GM18498 (cell line): ENCODE measurements around the gene ETV7.
"Not testable (repeated sequence)": the region's sequence is repeated elsewhere in the genome, so short reads cannot be mapped to it uniquely, and the experiment has no call there.

Source experiments
- ATAC-seq: cut with Tn5 transposase; IDR thresholded peaks from one replicate; pipeline ENCODE4 v1.9.1; 2021; ENCODE audit warnings: mild to moderate bottlenecking, moderate library complexity; ENCODE audit not compliant: unreplicated experiment

The ETV7 gene

DNA sequence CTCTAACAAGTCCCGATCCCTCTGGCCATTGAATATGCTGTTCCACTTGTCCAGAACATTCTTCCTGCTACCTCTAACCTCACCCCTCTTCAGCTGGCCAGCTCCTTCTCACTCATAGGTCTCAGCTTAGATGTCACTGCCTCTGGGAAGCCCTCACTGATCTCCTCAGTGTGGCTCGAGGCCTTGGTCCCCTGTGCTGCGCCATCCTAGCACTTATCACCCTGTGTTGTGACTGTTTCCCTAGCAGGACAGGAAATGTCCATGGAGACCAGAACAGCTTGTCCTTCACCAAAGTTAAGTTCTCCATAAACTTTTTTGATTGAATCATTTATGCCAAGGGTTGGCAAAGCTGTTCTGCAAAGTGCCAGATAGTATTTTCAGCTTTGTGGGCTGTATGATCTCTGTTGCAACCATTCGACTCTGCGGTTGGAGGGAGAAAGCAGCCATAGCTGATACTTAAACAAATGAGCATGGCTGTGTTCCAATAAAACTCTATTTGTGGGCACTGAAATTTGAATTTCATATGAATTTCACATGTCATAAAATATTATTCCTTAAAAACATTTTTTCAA lies 44.3 kb downstream of the ETV7 start:
- no peak for ATAC-seq

DNA sequence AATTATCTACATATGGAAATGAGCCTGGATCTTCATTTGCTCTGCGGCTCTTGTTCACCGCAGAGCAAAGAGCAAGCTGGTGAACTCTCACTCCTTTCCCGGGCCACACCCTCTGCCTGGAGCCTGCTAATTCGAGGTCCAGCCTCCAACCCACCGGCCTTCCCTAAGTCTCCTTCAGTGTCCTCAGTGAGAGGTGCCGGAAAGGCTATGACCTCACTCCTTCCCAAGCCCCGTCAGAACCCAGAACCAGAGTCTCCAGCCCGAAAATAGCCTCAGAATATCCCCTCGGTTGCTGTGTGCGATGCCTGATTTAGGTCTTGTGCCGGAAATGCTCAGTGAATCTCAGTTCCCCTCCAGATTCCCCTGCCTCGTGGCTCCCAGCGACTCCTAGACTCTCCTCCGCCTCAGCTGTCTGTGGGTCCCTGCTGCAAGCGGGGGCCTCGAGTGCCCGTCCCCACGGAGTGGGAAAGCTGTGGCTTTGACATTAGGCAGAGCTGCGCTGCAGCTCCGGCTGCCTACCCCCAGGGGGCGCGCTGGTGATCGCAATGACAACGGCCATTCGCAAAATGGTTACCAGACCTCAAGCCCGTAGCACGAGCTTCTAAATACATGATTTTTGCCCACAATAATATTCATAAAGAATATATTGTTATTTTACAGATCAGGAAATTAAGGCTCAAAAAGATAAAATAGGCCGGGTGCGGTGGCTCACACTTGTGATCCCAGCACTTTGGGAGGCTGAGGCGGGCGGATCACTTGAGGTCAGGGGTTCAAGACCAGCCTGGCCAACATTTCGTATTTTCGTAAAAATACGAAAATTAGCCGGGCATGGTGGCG lies 46.6 kb downstream of the ETV7 start:
- no peak for ATAC-seq

DNA sequence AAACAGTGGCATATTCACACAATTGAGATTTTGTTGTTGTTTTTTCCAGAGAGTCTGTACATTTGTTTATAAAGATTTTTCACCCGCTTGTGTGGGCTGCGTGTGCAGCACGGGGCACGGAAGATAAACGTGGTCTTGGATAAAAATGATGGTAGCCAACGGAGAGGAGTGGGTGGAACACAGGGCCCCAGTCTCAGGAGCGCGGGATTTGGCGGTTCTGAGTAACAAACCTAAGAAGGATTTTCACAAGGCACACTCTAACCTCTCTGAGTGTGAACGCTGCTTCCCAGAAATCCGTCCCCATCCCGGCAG lies 47.2 kb downstream of the ETV7 start:
- ATAC-seq = no peak

DNA sequence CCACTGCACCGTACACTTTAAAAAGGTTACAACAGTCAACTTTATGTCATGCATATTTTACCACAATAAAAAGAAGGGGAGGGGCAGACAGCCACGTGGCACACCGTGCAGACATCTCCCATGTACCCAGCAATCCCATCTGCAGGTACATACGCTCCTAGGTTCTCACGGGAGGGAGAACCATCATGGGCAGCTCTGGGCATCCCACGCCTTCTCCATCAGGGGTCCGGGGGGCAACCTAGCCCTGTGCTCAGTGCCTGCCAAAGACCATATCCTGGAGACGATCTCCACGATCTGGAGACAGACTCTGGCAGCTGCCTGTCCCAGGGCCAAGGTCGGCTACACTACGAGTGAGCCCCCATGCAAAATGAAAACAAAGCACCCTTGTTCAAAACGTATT lies 48.3 kb downstream of the ETV7 start:
- ATAC-seq = no peak

DNA sequence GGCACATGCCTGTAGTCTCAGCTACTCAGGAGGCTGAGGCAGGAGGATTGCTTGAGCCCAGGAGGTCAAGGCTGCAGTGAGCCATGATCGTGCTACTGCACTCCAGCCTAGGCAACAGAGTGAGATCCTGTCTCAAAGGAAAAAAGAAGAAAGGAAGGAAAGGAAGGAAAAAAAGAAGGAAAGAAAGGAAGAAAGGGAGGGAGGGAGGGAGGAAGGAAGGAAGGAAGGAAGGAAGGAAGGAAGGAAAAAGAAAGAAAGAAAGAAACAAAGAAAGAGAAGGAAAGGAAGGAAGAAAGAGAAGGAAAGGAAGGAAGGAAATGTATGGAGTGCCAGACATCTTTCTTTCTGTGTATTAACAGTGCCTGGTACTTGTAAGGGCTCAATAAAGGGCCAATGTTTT lies 49.2 kb downstream of the ETV7 start:
- not testable (repeated sequence) for ATAC-seq

DNA sequence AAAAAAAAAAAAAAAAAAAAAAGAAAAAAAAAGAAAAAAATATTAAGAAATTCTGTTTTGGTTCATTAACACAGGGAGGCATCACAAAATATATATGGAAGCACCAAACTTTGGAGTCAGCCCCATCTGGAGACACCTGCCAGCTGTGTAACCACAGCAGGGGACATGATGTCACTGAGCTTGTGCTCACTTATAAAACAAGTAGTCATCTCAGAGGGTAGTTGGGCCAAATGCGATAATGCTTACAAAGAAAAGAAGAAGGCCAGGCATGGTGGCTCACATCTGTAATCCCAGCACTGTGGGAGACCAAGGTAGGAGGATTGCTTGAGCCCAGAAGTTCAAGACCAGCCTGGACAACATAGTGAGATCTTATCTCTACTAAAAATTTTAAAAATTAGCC lies 49.7 kb downstream of the ETV7 start:
- ATAC-seq = no peak

DNA sequence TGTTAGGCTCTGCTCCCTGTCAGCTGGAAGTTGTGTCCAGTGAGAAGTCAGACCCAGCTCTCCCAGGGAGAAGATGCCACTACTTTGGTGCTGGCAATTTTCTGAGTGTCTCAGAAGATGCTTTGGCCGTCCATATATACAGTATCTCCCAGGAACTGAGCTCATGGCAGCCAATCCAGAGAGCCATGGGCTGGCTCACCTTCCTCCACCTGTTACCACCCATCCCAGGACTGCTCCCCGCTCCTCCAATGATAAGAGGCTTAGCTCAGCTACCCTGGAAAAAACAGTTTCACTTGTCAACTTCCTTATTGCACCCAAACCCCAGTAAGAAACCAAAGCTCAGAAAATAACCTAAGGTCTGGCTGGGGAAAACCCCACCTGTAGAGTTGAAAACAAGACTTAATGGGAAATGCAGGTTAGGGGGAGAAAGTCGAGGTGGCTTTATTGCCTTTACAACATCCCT lies 50.7 kb downstream of the ETV7 start, which contains the start of gene BNIP5:
Gene BNIP5 (minus strand): TSS at position 110 of the 463 bp plus-strand sequence. CDS start 6,198 bp downstream, outside the sequence.
- ATAC-seq = no peak

DNA sequence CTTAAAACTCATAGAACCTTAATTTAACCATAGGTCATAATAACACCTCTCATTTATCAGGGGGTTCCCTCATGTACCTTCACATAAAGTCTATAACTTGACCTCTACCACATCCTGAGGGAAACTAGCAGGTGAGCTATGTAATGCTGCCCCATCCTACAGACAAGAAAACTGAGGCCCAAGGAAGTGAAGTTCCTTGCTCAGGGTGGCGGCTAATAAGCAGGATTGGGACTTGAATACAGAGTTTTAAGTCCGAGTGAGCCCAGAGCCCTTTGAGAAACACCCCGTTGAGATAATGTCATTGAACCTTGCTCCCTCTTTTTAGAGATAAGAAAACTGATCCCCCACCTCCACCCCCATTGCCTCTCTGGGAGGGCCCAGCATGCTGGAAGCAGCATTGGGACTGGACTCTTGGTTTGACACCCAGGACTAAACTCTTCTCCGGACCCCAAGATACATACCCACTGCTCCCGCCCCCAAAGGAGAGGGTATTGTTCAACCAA lies 51.2 kb downstream of the ETV7 start:
- no peak for ATAC-seq

DNA sequence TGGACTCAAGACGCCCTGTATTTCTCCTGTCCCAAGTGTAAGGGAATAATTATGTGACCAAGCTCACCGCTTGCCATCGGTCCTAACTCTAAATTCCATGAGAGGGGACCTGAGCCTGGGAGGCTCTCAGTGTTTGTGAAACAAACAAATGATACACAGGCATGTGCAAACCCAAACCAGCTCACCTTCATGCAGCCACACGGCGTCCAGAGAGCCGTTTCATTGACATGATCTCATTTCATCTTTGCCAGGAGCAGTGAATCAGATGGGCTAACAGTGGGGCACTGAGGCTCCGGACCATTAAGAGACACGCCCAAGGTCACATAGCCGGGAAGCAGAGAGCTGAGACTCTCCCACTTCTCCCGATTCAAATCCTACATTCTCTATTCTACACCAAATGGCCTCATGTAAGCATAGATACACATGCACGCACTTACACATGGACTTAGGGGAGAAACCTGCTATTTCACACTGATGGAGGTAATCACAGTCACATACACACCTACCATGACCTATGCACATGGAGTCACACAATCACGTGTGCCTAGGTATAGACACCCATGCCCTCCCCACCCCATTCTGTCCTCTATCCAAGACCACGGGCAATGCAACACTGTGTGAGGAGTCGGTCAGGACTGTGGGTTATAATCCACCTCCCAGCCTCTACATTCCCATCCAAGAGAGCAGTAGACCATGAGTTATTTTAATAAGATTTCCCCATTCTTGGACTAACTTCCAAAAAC lies 51.8 kb downstream of the ETV7 start:
- ATAC-seq = no peak

DNA sequence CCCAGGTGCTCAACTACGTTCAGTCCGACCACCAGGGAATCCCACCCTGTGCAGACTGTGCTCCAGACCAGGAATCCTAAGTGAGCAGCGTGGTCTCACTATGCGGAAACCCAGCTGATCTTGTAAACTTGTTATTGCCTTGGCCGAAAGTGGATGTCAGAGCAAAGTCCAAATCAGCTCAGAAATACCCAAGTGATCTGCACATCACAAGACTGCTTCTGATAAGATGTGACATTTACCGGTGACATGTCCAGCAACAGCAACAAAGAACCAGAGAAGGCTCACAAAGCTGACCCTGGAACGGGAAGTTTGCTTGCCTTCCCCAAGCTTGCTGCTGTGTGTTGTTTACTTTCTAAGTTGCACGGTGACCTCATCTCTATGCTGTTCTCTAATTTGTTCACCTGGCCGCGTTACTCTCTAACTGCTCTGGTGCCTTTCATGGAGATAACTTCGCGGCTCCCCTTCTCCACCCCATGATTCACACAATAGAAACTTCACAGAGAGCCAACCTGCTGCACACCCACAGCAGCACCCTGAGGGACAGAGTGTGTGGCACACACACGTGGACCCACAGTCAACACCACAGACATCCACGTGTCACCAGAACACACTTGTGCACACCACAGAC lies 52.5 kb downstream of the ETV7 start:
- no peak for ATAC-seq

DNA sequence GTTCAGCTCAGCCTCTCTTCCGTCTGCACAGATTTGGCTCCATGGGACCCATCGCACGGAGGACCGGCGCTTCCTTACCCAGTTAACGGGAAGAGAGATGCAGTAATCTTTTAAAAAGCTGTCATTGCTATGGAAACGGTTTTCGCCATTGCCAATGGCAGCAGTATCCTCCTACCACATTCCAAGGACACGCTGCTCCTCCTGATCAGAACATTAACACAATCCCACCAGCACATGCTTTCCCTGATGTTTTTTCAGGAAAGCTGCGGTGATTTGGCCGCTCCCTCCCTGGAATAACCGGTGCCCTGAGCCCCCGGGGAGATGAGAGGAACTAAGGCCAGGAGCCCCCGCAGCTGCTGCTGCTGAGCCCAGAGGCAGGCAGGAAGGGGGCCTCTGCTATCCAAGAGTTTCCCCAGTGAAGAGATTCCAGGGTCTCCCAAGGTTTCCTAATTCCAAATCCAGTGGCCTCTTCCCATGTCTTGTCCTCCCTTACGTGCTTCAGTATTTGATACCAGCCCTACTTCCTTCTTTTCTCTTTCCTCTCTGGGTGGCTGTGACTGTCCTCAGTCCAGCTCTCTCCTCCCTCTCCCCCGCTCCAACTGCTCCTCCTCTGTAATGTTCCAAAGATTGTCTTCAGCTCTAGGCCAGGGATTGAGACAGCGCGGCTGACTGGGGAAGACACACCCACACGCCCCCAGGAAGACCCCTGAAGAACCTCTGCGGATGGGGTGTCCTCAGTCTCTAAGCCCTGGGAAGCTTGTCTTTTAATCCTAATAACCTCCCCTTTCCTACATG lies 53.3 kb downstream of the ETV7 start:
- no peak for ATAC-seq

DNA sequence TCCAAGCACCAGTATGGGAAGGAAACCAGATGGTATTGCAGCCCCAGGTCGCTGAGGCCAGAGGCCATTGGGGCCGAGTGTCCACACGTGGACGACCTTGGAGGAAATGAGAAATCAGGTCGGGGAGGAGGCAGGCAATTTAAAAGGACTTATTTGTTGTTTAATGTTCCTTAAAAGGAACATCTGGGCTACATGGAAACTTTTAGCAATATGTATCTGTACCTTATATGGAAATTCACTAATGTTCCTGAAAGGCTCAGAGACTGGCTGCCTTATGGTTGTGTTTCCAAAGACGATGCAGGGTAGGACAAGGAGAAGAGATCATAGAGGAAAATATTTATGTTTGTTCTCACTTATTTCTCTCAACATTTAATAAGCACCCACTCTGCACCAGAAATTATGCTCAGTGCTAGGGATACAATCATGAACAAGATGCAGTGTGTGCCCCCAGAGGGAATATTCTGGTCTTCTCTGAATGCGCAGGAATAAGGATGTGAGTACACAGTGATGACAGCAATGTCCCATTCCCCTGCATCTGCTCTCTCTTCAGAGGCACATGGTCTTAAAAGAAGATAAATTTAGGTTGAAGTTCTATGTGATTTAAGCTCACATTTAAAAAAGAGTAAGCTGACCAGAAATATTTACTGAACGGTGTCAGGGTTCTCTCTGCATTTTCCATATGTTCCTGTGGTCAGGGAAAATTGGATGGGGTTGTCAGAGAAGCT lies 54.1 kb downstream of the ETV7 start:
- no peak for ATAC-seq

DNA sequence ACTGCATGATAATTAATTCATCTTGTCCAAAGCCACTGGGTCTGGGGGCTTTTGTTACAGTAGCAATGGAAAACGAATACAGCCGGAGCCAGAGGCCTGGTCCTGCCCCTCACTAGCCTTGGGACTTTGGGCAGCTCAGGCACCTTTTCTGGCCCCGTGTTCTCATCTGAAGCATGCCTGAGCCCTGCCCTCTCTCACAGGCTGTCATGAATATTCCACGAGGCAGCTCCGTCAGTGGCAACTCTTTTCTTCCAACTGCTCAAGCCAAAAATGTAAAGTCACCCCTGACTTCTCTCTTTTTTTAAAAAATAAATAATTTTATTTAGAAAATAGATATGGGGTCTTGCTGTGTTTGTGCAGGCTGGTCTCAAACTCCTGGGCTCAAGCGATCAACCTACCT lies 56.1 kb downstream of the ETV7 start:
- ATAC-seq = no peak

DNA sequence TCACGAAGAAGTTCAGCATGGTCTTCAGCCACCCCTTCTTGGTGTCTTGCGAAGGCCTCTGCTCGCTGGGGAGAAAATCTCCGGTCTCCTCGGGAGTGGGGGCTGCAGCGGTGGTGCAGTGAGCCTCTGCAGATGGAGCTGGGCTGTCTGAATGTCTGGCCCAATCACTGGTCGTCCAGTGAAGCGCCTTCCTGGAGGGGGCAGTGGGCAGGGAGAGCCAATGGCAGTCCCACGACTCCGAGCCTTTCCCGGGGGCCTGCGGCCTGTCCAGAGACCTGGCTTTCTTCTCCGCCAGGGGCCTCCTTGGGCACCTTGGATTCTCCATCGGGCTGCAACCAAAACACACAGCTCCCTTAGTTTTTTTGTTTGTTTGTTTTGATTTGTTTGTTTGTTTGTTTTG lies 57.1 kb downstream of the ETV7 start:
- no peak for ATAC-seq

DNA sequence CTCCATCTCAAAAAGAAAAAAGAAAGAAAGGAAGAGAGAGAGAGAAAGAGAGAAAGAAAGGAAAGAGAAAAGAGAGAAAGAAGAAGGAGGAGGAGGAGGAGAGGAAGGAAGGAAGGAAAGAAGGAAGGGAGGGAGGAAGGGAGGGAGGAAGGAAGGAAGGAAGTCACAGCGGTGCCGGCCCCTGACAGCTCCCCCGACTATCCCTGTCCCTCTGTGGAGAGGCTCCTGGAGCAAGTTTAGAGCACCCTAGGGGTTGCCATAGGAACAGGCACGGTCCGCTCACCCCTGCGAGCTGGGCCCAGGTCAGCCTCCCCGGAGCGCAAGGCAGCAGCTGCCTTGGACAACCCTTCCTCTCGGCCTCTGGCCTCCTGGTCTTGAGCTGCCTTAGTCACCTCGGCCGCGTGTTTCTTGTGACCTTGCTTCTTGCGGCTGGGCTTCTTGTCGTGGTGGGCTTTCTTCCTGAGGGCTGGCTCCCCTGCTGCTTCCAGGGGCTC lies 57.6 kb downstream of the ETV7 start:
- no peak for ATAC-seq

DNA sequence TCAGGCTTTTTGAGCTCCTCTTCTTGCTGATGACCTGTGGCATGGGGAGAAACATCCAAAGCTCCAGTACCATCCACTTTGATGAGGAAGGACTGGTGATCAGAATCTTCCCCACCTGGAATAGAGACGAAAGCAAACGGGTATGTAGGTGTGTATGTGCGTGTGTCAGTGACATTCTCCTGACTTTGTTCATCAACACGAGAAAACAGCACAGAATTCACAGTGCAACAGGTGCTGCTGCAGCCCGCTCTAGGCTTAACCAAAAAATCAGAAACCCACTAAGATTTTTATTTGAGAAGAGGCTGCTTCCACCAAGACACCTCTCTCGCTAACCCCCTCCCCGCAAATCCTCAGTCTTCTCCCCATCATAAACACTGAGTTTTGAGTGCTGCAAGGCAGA lies 58.9 kb downstream of the ETV7 start:
- no peak for ATAC-seq

DNA sequence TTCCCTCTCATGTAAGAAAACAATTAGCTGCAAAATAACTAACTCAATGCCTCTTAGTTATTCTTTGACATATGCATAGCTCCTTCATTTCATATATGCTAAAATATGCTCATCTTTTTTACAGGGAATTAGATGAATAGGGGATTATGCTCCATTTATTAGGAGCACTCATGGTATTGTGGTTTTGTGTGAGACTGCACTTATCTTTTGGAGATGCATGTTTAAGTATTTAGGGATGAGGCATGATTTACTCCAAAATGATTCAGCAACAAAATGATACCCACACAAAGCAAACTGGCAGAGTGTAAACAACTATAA lies 59.6 kb downstream of the ETV7 start:
- no peak for ATAC-seq

DNA sequence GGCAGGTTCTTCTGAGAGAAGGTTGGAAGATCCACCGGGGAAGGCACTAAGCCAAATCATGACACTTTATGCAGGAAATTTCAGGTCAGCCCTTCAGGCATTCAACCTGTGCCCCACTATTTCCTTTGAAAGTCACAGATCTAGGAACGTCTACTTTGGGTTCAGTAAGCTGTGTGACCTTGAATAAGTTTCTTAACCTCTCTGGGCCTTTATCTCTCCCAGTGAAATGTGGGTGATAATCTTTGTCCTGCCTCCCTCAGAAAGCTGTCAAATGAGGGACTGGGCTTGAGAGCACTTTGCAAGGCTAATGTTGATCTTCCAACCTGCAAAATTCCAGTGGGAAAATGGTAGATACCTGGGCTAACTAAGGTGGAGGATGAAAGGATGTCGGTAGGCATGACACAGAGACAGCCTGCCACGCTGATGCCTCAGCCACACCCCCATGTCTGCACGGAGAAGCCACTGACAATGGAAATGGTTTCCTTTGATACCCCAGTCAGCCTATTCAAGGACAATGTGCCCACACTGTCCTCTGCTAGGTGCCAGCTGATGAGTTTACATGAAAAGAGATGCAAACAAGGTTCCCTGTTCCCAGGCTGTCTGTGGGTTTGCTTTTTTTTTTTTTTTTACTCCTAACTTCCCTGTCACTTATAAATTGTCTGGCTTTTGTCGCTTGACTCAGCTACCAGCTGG lies 60.1 kb downstream of the ETV7 start:
- no peak for ATAC-seq

DNA sequence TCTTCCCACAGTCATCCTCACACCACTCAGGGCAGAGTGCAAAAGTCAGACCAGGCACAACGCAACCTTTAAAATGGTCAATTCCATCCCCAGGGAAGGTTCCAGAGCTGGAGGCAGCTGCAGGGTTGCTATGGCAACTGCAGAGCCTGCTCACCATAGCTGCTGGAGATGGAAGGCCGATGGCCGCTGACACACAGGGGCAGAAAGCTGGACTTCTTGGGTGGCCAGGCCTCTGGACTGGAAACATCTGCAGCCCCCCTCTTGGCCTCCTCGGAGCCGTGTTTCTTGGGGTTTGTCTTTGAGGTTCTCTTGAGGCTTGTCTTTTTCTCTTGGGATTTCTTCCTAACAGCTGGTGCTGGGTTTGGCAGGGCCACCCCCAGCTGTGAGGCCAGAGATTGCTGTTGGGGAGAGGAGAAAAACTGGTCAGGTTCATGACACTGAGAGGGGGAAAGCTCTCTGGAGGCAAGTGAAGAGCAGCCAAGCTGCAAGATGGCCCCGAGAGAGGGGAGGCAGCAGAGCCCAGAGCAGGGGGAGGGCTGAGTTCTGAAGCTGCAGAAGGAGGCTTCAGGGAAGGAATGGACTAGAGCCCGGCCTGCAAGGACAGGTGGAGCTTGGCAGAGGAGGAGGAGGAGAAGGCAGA lies 61.0 kb downstream of the ETV7 start:
- ATAC-seq = no peak
